Naive B cell (primary cell): ENCODE results near the gene PRKACA. TPM values are rescaled to one million over a fixed set of nuclear protein-coding genes. Genes with fewer than 3 reads are reported as not detected.

Experiments
- ATAC-seq, 2 donors: fragments of 150-1000 bp; cut with Tn5 transposase; 2 replicates each; pipeline ENCODE4 v1.10.0; 2021; ENCODE audit warnings: low read depth in 2 of 2, mild to moderate bottlenecking in 2 of 2, moderate library complexity in 2 of 2
- DNase-seq: peaks from one replicate; pipeline ENCODE4 v3.0.0; 2022
- H3K27ac Mint-ChIP-seq, 6 donors: one replicate each; pipeline ENCODE4 v1.8.0; 2020 to 2022; ENCODE audit warnings: mild to moderate bottlenecking in 6 of 6, mixed read lengths in 6 of 6, moderate library complexity in 5 of 6, inconsistent platforms in 2 of 6
- H3K27me3 Mint-ChIP-seq, 3 donors: one replicate each; pipeline ENCODE4 v1.8.0; 2021 to 2022; ENCODE audit warnings: mixed read lengths in 3 of 3, mild to moderate bottlenecking in 1 of 3
- H3K36me3 Mint-ChIP-seq, 2 donors: one replicate each; pipeline ENCODE4 v1.8.0; 2020 to 2022; ENCODE audit warnings: mixed read lengths in 2 of 2, inconsistent platforms in 1 of 2, mild to moderate bottlenecking in 1 of 2
- H3K4me1 Mint-ChIP-seq, 3 donors: one replicate each; pipeline ENCODE4 v1.8.0; 2020 to 2022; ENCODE audit warnings: mixed read lengths in 3 of 3, inconsistent platforms in 1 of 3, mild to moderate bottlenecking in 1 of 3, moderate library complexity in 1 of 3
- H3K4me3 Mint-ChIP-seq, 8 donors: one replicate each; pipeline ENCODE4 v1.8.0; 2020 to 2022; ENCODE audit warnings: mild to moderate bottlenecking in 8 of 8, mixed read lengths in 8 of 8, moderate library complexity in 8 of 8, inconsistent platforms in 2 of 8
- H3K9me3 Mint-ChIP-seq, 7 donors: one replicate each; pipeline ENCODE4 v1.8.0; 2020 to 2022; ENCODE audit warnings: mixed read lengths in 7 of 7, mild to moderate bottlenecking in 5 of 7, inconsistent platforms in 2 of 7, moderate library complexity in 1 of 7
- polyA plus RNA-seq, 6 donors: library from polyadenylated mRNA; unstranded; fragments of 300-500 nt; fragmentation: Illumina TruSeq; gene quantifications; one replicate each; pipeline ENCODE4 v1.2.3, GENCODE V29; 2021; ENCODE audit warnings: low read depth in 6 of 6

PRKACA gene
- polyA plus RNA-seq, 6 donors from 2014 or later, result 0.60 to 3.1 (median 1.2) TPM; not detected in 1

DNA sequence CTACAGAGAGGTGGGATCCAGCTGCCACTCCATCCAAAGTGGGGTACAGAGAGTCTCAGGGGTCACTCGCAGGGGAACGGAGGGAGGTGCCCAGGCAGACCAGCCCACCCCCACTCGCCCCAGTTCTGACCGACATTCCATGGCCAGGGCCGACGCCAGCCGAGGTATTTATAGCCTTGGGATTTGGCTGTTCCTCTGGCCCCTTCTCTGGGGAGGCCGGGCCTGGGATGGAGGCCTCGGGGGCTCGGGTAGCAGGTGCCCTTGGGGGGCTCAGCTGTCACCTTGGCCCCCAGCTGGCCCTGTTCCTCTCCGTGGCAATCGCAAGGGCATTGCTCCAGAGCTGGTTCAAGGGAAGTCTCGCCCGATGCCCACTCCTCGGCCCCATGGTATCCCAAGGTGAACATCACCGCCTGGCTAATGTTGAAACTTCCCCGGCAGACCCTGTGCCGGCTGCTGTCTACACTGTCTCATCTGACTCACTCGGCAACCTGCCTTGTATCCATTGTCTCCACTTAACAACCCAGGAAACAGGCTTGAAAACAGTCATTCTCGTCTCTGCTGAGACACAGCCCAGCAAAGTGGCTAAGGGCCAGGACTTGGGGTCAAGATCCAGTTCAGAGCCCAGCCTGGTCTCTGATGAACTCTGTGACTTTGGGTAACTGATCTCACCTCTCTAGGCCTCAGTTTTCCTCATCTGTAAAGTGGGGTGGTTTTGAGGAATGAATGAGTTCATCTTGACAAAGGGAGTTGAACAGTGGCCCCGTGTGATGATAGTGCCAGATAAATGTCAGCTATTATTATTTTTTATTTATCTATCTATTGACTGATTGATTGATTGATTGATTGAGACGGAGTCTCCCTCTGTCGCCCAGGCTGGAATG is 9.7 kb downstream of the PRKACA start:
- H3K27ac Mint-ChIP-seq, result no peak overlapping the region
- H3K27me3 Mint-ChIP-seq, result no peaks in the 10 kb centered on the region
- H3K36me3 Mint-ChIP-seq, result no peaks in the 10 kb centered on the region
- ATAC-seq (no peak), DNase-seq (no peak)
- H3K9me3 Mint-ChIP-seq, result no peaks in the 10 kb centered on the region
- no peak overlapping the region for H3K4me3 Mint-ChIP-seq
- H3K4me1 Mint-ChIP-seq, result peaks cover 0 to 2% (median 0%) of the 10 kb centered on the region in 3 donors

DNA sequence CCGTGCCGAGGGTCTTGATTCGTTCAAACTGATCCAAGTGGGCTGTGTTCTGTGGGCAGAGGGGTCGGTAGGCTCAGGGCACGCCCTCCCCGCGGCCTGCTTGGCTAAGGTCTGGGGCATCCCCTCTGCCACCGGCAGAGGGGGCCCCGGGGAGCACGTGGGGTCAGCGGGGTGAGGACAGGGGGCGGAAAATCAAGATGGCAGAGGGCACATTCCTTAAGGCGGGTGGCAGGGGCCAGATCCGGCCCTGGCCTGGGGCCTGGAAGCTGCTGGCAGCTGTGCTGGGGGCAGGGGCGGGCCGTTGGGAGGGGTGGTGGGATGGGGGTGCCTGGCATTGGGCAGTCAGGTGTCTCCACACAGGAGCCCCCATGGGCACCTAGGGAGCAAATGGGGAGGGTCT is 10.7 kb downstream of the PRKACA start:
- no peak for DNase-seq
- H3K4me1 Mint-ChIP-seq, result peaks cover 0 to 2% (median 0%) of the 10 kb centered on the region in 3 donors
- no peaks in the 10 kb centered on the region for H3K27me3 Mint-ChIP-seq
- H3K9me3 Mint-ChIP-seq, result no peaks in the 10 kb centered on the region
- H3K4me3 Mint-ChIP-seq, result no peak overlapping the region
- ATAC-seq, result no peak
- no peaks in the 10 kb centered on the region for H3K36me3 Mint-ChIP-seq
- no peak overlapping the region for H3K27ac Mint-ChIP-seq

DNA sequence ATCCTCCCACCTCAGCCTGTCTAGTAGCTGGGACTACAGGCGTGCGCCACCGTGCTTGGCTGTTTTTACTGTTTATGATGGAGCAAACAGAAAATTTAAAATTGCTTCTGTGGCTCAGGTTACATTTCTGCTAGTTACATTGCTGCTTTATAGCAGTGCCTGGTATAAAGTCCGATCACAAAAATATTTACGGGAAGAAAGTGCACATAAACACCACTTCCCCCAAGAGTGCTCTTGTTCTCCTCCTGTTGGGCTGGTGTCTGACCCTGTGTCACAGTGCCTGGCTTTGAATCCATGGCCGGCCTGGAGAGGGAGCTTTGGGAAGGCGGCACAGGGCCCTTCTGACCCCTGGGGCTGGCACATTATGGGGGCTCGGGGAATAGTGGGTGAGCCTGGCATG is 11.9 kb downstream of the PRKACA start:
- H3K27ac Mint-ChIP-seq, result peak overlapping the region in 1 of 6 donors; percentile 90
- H3K27me3 Mint-ChIP-seq, result no peaks in the 10 kb centered on the region
- no peaks in the 10 kb centered on the region for H3K36me3 Mint-ChIP-seq

DNA sequence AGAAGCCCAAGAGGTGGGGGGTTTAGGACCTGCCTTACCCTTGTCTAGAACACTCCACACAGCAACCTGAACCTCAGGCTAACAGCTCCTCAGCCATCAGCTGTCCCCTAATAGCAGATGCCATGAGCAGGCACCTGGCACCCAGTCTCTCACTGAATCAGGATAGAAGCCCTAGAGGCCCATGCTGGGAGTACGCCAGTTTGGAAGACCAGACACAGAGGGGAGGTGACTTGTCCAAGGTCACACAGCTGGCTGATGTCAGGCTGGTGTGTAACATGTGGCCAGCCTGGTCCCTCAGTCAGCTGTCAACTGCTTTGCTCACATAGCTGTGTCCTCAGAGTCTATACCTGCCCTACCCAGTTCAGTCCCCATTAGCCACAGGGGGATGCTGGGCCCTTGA is 14.3 kb downstream of the PRKACA start:
- Mint-ChIP-seq H3K9me3 (no peaks in the 10 kb centered on the region), H3K27ac (no peak overlapping the region), H3K4me3 (no peak overlapping the region), H3K36me3 (no peaks in the 10 kb centered on the region), H3K4me1 (no peaks in the 10 kb centered on the region), H3K27me3 (no peaks in the 10 kb centered on the region)
- DNase-seq, result no peak
- no peak for ATAC-seq

More for the DNA sequence above, 11.9 kb downstream of the PRKACA start:
- ATAC-seq, result no peak
- no peaks in the 10 kb centered on the region for H3K9me3 Mint-ChIP-seq
- H3K4me1 Mint-ChIP-seq, result peaks cover 0 to 2% (median 0%) of the 10 kb centered on the region in 3 donors
- H3K4me3 Mint-ChIP-seq, result peak overlapping the region in 1 of 8 donors; percentile 37
- no peak for DNase-seq

DNA sequence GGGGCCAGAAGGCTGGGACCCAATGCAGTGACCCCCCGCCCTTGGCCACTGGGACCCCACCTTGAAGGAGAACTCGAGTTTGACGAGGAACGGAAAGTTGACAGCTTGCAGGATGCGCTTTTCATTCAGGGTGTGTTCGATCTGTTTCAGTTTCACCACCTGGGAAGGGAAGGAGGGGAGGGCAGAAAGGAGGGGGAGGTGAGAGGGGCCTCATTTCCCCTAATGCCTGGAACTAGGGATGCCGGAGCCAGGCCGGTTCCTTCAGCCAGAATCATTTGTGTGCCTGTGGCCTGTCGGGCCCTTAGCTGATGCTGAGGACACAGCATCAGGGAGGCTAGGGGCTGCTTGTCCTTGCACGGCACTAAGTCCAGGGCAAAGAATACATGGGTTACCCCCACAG is 14.8 kb downstream of the PRKACA start:
- H3K9me3 Mint-ChIP-seq, result no peaks in the 10 kb centered on the region
- no peaks in the 10 kb centered on the region for H3K4me1 Mint-ChIP-seq
- no peaks in the 10 kb centered on the region for H3K27me3 Mint-ChIP-seq
- H3K4me3 Mint-ChIP-seq, result no peak overlapping the region
- ATAC-seq (no peak), DNase-seq (no peak)
- no peak overlapping the region for H3K27ac Mint-ChIP-seq
- H3K36me3 Mint-ChIP-seq, result no peaks in the 10 kb centered on the region

DNA sequence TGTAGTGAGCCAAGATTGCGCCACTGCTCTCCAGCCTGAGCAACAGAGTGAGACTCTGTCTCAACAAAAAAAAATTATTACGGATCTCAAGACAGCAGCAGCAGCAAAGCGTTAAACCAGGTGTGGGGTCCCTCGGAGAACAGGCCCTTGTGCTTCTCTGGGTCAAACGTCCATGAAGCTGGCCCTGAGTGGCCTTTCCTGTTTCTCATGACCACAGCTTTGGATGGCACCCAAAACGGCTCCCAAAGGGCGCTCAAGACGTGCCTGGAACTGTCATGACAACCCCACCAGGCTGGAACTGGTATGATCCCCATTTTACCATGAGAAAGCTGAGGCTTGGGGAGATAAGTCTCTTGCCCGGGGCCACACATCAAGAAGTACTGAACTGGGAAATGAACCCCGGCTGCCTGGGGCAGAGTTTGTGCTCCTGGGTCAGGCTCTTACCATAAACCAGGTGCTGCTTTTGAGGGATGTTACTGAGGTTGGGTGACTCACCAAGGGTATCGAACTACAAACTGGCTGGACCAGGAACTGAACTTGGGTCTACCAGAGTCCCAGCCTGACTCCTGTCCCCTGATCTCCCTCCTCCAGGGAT is 15.4 kb downstream of the PRKACA start:
- H3K27me3 Mint-ChIP-seq, result no peaks in the 10 kb centered on the region
- H3K4me1 Mint-ChIP-seq, result no peaks in the 10 kb centered on the region
- H3K27ac Mint-ChIP-seq, result no peak overlapping the region
- no peak overlapping the region for H3K4me3 Mint-ChIP-seq
- no peak for ATAC-seq
- no peak for DNase-seq
- H3K36me3 Mint-ChIP-seq, result no peaks in the 10 kb centered on the region
- no peaks in the 10 kb centered on the region for H3K9me3 Mint-ChIP-seq

DNA sequence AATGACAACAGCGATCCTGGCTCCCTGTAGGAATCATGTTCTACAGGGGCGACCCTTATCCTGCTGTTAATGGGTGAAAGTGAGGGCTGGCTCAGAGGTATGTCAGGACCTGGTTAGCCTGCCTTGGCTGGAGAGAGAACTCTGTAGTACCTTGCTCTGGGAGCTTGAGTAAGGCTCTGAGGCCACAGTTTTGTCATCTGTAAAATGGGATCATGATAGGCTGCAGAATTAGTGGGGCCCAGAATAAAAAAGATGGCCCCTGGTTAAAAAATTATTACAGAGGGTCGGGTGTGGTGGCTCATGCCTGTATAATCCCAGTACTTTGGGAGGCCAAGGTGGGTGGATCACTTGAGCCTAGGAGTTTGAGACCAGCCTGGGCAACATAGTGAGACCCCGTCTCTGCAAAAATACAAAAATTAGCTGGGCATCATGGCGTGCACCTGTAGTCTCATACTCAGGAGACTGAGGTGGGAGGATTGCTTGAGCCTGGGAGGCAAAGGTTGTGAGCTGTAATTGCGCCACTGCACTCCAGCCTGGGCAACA is 16.5 kb downstream of the PRKACA start:
- no peak overlapping the region for H3K27ac Mint-ChIP-seq
- no peak for DNase-seq
- H3K9me3 Mint-ChIP-seq, result no peaks in the 10 kb centered on the region
- no peaks in the 10 kb centered on the region for H3K4me1 Mint-ChIP-seq
- H3K4me3 Mint-ChIP-seq, result no peak overlapping the region
- no peaks in the 10 kb centered on the region for H3K36me3 Mint-ChIP-seq
- H3K27me3 Mint-ChIP-seq, result no peaks in the 10 kb centered on the region
- no peak for ATAC-seq

DNA sequence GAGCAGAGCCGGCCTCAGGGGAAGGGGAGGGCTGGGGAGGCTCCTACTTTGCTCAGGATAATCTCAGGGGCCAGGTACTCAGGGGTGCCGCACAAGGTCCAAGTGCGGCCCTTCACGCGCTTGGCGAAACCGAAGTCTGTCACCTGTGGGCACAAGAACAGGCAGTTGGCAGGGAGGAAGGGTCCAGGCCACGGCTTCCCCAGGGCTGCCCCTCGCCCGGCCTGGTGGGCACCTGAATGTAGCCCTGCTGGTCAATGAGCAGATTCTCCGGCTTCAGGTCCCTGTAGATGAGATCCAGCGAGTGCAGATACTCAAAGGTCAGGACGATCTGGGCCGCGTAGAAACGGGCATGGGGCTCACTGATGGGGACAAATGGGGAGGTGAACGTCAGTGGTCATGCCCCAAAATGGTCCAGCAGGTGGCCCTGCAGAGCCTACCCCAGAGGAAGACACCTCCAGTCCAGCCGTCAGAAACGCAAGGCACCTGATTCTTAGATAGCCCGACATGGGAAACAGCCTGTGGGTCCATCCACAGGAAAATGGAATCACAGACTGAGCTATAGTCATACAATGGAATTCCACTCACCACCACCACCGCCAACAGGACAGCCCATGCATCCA is 19.9 kb downstream of the PRKACA start:
- Mint-ChIP-seq H3K9me3 (peaks cover 0 to 6% (median 4%) of the 10 kb centered on the region in 7 donors), H3K4me3 (peak overlapping the region in 1 of 8 donors; percentile 38), H3K4me1 (peaks cover 0 to 4% (median 0%) of the 10 kb centered on the region in 3 donors), H3K27ac (peak overlapping the region in 1 of 6 donors; percentile 30), H3K36me3 (no peaks in the 10 kb centered on the region), H3K27me3 (no peaks in the 10 kb centered on the region)
- no peak for ATAC-seq
- DNase-seq, result no peak

DNA sequence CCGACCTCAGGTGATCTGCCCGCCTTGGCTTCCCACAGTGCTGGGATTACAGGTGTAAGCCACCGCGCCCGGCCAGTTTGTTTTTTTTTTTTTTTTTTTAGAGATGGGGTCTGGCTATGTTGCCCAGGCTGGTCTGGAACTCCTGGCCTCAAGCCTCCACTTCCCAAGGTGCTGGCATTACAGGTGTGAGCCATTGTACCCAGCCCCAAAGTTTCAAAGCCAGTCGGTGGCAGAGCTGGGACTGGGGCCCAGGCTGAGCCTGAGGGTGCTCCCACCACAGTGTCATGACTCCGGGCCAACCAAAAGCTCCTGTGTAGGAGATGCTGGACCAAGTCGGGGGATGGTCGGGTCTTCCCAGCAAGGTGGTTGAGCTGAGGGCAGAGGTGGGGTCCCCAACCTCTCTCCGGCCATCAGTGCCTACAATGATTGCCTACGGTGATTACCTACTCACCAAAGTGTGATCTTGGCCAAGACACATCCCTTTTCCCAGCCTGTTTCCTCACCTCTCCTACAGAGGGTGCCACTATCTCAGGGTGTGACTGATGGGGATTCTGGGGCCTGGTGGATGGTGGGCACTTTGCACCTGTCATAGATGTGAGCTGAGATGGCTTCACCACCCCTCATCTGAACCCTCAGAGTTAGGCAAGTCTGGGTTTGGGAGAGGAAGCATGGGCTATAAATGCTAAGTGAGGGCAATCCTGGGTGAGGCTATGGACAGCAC is 21.1 kb downstream of the PRKACA start:
- H3K27ac Mint-ChIP-seq, result no peak overlapping the region
- H3K27me3 Mint-ChIP-seq, result no peaks in the 10 kb centered on the region
- H3K4me3 Mint-ChIP-seq, result no peak overlapping the region
- H3K36me3 Mint-ChIP-seq, result peaks cover 0 to 2% of the 10 kb centered on the region in 2 donors
- no peak for ATAC-seq
- no peak for DNase-seq
- peaks cover 0 to 8% (median 4%) of the 10 kb centered on the region in 7 donors for H3K9me3 Mint-ChIP-seq
- peaks cover 9 to 14% (median 10%) of the 10 kb centered on the region in 3 donors for H3K4me1 Mint-ChIP-seq

DNA sequence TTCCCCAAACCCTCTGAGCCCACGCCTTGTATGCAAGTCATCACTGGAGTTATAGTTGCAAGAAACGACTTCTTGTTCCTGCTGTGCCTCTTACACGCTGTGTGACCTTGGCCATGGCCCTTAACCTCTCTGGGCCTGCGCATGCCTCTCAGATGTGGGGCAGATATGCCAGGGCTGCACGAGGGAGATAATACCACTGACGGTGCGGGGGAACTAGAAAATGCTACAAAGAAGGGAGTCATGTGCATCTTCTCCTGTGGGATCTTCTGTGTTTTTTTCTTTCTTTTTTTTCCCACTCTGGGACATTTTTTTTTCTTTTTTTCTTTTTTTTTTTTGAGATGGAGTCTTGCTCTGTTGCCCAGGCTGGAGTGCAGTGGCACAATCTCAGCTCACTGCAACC is 22.7 kb downstream of the PRKACA start:
- Mint-ChIP-seq H3K4me1 (peaks cover 10 to 15% (median 12%) of the 10 kb centered on the region in 3 donors), H3K27ac (peak overlapping the region in 3 of 6 donors; percentile 8 to 34 (median 30)), H3K9me3 (peaks cover 0 to 8% (median 4%) of the 10 kb centered on the region in 7 donors), H3K4me3 (peak overlapping the region in 2 of 8 donors; percentile 75 to 79), H3K36me3 (peaks cover 0 to 4% of the 10 kb centered on the region in 2 donors), H3K27me3 (no peaks in the 10 kb centered on the region)
- DNase-seq (no peak), ATAC-seq (no peak)

DNA sequence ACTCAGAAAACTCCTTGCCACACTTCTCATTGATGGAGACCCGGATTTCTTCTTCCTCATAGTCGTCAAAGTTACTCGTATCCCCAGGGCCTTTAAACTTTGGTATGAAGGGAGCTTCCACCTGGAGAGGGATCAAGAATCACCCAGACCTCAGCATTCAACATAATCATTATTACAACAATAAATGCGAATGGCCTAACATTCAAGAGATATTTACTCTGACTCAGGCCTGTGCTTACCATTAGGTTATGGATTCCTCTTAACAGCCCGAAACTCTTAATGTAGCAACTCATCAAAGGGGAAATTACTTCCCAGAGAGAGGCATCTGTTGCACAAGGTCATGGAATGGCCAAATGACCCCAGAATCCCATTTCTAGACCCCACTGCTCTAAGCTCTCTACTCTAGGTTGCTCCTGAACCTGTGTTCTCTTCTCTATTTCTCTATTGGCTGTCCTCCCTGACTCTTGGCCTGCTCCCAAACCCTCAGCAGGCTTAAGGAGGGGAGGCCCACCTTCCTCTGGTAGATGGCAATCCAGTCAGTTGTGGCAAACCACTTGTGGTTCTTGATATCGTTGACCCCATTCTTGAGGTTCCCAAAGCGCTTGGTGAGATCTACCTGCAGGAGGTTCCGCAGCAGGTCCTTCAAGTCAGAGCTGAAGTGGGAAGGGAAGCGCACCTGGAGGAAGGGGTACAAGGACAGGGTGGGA is 24.3 kb downstream of the PRKACA start:
- Mint-ChIP-seq H3K4me1 (peaks cover 14 to 20% (median 18%) of the 10 kb centered on the region in 3 donors), H3K36me3 (peaks cover 7 to 8% of the 10 kb centered on the region in 2 donors), H3K27me3 (no peaks in the 10 kb centered on the region), H3K4me3 (peak overlapping the region in 7 of 8 donors; percentile 4 to 86 (median 41)), H3K9me3 (peaks cover 0 to 9% (median 4%) of the 10 kb centered on the region in 7 donors), H3K27ac (peak overlapping the region in 2 of 6 donors; percentile 16 to 75)
- ATAC-seq, result no peak
- no peak for DNase-seq

DNA sequence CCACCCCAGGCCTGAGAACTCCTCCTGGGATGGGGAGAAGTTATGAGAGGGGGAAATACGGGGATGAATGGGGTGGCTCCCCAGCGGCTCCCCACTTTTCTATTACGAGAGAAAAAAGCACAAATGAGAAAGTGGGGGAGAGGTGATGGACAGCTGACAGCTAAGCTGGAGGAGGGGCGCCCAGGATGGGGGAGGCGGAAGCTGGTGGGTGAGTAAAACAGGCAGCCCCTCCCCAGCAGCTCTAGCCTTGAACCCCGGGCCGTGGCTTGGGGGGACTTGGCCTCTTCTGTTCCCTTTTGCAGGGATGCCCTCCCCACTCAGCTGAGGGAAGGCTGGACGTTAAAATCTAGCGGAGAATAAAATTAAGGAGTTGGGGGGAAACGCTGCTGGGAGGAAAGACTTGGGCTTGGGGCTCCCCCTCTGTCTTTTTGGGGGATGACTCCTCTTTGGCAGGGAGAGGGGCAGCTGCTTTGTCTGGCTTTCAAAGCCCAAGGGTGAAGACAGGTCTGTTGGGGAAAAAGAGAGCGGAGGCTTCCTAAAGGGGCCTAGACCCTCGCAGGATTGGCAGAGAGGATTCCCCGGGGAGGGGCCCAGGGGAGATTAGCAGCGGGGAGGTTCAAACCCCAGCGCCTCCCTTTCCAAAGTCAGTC is 25.6 kb downstream of the PRKACA start:
- DNase-seq (no peak), ATAC-seq (peak; percentile 13 to 16)
- no peaks in the 10 kb centered on the region for H3K27me3 Mint-ChIP-seq
- H3K4me1 Mint-ChIP-seq, result peaks cover 14 to 20% (median 18%) of the 10 kb centered on the region in 3 donors
- H3K9me3 Mint-ChIP-seq, result peaks cover 0 to 9% (median 4%) of the 10 kb centered on the region in 7 donors
- peak overlapping the region; percentile 97 to 100 (median 100) for H3K27ac Mint-ChIP-seq
- H3K36me3 Mint-ChIP-seq, result peaks cover 7 to 8% of the 10 kb centered on the region in 2 donors
- peak overlapping the region; percentile 89 to 100 (median 99) for H3K4me3 Mint-ChIP-seq
